GM12865 (cell line): ENCODE measurements around the gene TCF7L1.

Experiments used
- DNase-seq: peaks from one replicate; pipeline ENCODE4 v3.0.0; 2010; ENCODE audit warnings: low read depth
- H3K4me3 ChIP-seq: 2 replicates; pipeline ENCODE4 v1.5.1; 2011; ENCODE audit warnings: mild to moderate bottlenecking, low read depth, low read length, control low read depth
- CTCF ChIP-seq: IDR thresholded peaks from 2 replicates; pipeline ENCODE4 v1.5.1; 2011; ENCODE audit warnings: low read length, control low read depth, low read depth, inconsistent platforms; ENCODE audit not compliant: insufficient read depth; ENCODE audit errors: missing control alignments

Gene TCF7L1

DNA sequence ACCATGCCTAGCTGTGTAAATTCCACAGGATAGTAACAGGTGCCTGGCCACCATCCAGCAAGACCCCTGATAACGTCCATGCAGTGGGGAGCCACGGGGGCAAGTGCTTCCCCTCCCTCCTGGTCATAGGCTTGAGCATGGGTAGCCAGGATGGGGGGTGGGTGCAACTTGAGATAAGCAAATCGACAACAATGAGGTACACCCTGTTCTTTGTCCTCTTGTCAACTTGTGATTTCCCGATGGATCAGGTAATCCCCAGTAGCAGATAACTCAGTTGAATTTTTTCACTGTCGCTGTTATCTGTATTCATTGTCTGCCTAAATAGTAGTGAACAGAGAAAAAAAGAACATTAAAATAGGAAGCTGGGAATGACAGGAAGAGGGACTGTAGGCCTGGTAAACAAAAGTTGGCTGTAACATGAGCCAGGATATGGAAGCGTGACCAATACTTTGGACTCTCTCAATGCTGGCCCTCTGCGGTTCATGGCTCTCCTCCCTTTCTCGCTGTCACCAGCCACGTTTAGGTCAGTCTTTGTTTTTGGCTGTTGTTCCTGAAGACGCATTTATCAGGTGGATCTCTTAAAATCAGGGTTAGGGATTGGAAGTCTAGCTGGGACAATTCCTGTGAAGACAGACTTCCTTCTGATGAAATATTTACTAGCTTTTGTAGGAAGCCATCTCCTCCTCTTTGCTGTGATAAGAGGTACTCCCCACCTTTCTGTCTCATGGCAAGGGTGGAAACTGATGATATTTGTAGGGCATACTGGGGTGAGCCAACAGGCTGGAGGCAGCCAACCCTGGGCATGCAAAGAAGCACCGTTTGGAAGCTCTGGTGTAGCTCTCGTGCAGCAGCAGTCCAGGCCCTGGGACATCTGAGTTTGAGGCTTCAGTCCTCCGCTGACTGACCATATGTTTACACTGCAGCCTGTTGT is 42.4 kb downstream of the TCF7L1 start:
- TF ChIP-seq CTCF: no peak
- H3K4me3 ChIP-seq: no peak overlapping the region
- no peak for DNase-seq

DNA sequence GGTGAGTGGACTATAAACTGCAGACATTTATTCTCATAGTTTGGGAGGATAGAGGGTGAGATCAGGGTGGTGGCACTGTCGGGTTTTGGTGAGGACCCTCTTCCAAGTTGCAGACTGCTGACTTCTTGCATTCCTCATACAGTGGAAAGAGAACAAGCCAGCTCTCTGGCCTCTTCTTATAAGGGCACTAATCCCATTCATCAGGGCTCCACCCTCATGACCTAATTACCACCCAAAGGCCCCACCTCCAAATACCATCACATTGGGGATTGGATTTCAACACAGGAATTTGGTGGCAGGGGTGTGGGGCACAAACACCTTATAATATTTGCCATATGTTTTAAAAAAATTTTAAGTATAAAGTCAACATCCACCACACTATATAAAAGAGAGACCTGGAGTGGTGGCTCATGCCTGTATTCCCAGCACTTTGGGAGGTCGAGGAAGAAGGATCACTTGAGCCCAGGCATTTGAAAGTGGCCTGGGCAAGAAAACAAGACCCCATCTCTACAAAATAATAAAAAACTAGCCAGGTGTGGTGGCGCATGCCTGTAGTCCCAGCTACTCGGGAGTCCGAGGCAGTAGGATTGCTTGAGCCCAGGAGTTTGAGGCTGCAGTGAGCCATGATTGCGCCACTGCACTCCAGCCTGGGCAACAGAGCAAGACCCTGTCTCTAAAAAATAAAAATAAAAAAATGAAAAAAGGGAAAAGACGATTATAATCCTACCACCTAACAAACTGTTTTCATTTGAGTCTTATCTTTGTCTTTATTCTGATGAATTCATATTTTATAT is 44.0 kb downstream of the TCF7L1 start:
- no peak overlapping the region for H3K4me3 ChIP-seq
- no peak for TF ChIP-seq CTCF
- no peak for DNase-seq

DNA sequence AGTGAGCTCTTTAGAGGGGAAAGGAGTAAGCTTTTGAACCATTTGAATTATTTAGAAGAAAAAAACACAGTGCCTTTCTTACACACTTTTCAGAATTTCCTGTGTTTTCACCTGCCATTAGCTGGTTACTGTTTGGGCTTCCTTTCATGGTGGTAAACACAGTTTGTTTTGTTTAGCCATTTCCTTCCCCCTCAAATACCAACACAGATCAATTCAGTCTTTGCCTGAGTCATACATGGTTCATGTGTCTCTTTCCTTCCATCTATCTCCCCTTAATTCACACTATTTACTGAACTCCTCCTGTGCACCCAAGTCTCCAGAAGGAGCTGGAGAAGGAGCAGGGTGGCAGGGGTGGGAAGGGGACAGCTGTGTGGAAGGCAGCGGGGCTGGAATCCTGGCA is 45.0 kb downstream of the TCF7L1 start:
- no peak for DNase-seq
- no peak overlapping the region for H3K4me3 ChIP-seq
- TF ChIP-seq CTCF: no peak

GRCh38 chr2:85178980-85179411 is 45.8 kb downstream of the TCF7L1 start:
- TF ChIP-seq CTCF: no peak
- DNase-seq: no peak
- no peak overlapping the region for H3K4me3 ChIP-seq

DNA sequence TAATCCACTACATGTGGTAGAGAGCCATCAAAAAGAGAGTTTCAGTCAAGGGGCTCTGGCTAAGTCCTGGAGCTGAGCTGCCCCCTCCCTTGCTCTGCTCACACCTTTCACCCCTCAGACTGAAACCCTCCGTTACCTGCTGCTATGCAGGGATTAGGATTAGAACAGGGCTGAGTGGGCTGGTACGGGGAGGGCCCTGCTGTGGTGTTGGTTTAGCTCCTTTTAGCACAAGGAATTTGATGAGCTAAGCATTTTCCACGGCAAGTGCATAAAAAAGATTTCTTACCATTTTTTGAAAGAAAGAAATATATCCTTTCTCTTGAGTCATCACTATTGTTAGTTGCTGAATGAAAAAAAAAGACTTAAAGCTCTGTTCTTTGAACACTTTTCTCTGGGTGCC is 46.3 kb downstream of the TCF7L1 start:
- no peak overlapping the region for H3K4me3 ChIP-seq
- no peak for DNase-seq
- no peak for TF ChIP-seq CTCF

- TF ChIP-seq CTCF: no peak
- no peak overlapping the region for H3K4me3 ChIP-seq
- DNase-seq: no peak
These were observed 47.3 kb downstream of the TCF7L1 start for GRCh38 chr2:85180322-85181133.
